ENCODE results near the gene CST3. TPM values are rescaled to one million over a fixed set of nuclear protein-coding genes. Genes with fewer than 3 reads are reported as not detected.

Gene CST3
- total RNA-seq, 1 donor from 2014 or later = 0.31 TPM

GRCh38 chr20:23658989-23659609 lies 21.3 kb upstream of the CST3 start:
- intact Hi-C loops (cut with micrococcal nuclease) = no loop called here
- Mint-ChIP-seq H3K36me3 (ENCODE audit: low read depth) (no peaks in the 10 kb centered on the region), H3K4me1 (ENCODE audit: low read depth) (no peaks in the 10 kb centered on the region), H3K27ac (no peak overlapping the region), H3K9me3 (no peaks in the 10 kb centered on the region), H3K4me3 (no peak overlapping the region), H3K27me3 (ENCODE audit: insufficient read depth) (peaks cover 2% of the 10 kb centered on the region)
- no peak for DNase-seq (ENCODE audit: low spot score)

GRCh38 chr20:23658336-23658735 lies 20.6 kb upstream of the CST3 start:
- no peak overlapping the region for H3K4me3 Mint-ChIP-seq
- H3K36me3 Mint-ChIP-seq (ENCODE audit: low read depth) = no peaks in the 10 kb centered on the region
- H3K27ac Mint-ChIP-seq = no peak overlapping the region
- no peak for DNase-seq (ENCODE audit: low spot score)
- H3K9me3 Mint-ChIP-seq = no peaks in the 10 kb centered on the region
- intact Hi-C loops (cut with micrococcal nuclease) = no loop called here
- H3K27me3 Mint-ChIP-seq (ENCODE audit: insufficient read depth) = peaks cover 3% of the 10 kb centered on the region
- H3K4me1 Mint-ChIP-seq (ENCODE audit: low read depth) = no peaks in the 10 kb centered on the region

DNA sequence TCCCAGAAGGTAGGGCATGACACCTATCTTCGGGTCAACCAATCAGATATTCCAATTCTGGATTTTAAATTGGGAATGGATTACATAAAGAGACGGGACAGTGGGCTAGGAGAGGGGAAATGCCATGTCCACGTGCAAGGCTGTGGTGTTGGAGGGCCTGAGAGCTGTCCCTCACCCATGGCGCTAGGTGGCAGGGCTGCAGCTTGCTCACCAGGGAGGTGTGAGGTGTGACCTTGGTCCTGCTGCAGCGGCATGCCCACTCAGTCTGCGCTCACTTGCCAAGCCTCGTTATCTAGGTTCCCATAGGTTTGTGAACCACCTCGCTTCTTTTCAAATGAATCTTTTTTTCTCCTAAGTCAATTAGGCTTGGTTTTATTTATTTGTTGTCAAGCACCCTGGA lies 19.4 kb upstream of the CST3 start:
- Mint-ChIP-seq H3K4me1 (ENCODE audit: low read depth) (no peaks in the 10 kb centered on the region), H3K4me3 (no peak overlapping the region), H3K27ac (no peak overlapping the region), H3K9me3 (no peaks in the 10 kb centered on the region), H3K36me3 (ENCODE audit: low read depth) (no peaks in the 10 kb centered on the region), H3K27me3 (ENCODE audit: insufficient read depth) (peaks cover 4% of the 10 kb centered on the region)
- no peak for DNase-seq (ENCODE audit: low spot score)
- intact Hi-C loops (cut with micrococcal nuclease) = no loop called here

DNA sequence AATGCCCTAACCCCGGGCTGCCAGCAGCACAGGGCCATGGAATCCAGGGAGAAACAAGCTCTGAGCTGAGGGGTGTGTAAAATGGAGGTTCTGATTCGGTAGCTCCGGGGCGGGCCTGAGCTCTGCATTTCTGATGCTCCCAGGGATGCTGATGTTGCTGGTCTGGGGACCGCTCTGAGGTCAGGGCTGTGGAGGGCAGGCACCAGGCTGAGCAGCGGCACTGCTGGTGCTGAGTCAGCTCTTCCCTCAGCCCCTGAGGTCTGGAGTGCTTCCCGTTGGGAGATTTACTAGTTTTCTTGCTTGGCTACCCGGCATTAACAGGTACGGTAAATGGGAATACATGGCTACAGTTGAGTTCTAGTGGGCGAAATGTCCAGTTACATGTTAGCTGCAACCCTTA lies 18.6 kb upstream of the CST3 start:
- no peak for DNase-seq (ENCODE audit: low spot score)
- intact Hi-C loops (cut with micrococcal nuclease) = no loop called here
- Mint-ChIP-seq H3K36me3 (ENCODE audit: low read depth) (no peaks in the 10 kb centered on the region), H3K27me3 (ENCODE audit: insufficient read depth) (peaks cover 4% of the 10 kb centered on the region), H3K27ac (no peak overlapping the region), H3K9me3 (no peaks in the 10 kb centered on the region), H3K4me3 (no peak overlapping the region), H3K4me1 (ENCODE audit: low read depth) (no peaks in the 10 kb centered on the region)

DNA sequence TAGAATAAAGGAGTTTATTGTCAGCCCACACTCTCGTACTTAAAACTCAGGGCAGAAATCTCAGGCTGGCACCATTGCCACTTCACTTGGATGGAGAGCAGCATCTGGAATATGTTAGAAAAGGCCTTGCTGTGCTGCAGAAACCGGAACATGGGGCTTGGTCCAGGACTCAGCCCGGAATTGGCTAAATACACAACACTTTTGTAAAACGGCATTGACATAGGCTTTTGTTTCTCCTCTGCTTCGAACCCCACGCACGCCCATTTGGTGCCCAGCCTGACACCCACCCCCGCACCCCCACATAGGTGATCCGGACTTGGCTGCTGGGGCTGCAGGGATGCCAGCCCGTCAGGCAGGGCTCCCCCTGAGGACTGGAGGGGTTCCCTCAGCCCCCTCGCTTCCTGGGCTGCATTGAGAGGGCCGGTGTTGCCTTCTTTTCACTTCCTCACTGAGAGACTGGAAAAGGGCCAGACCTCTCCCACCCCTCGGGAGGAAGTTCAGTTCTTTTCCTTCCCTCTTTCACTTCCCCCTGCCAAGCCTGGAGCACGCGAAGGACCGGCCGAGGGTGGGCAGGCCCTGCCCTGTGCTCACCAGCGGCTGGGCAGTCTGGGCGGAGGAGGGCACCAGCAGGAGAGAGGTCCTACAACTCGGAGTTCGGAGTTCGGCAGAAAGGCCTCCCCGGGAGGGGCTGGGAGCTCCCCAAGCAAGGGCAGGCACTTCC lies 17.9 kb upstream of the CST3 start:
- no peak overlapping the region for H3K27ac Mint-ChIP-seq
- intact Hi-C loops (cut with micrococcal nuclease) = no loop called here
- H3K27me3 Mint-ChIP-seq (ENCODE audit: insufficient read depth) = peaks cover 4% of the 10 kb centered on the region
- H3K36me3 Mint-ChIP-seq (ENCODE audit: low read depth) = no peaks in the 10 kb centered on the region
- H3K9me3 Mint-ChIP-seq = no peaks in the 10 kb centered on the region
- H3K4me3 Mint-ChIP-seq = no peak overlapping the region
- no peaks in the 10 kb centered on the region for H3K4me1 Mint-ChIP-seq (ENCODE audit: low read depth)
- DNase-seq (ENCODE audit: low spot score) = no peak

DNA sequence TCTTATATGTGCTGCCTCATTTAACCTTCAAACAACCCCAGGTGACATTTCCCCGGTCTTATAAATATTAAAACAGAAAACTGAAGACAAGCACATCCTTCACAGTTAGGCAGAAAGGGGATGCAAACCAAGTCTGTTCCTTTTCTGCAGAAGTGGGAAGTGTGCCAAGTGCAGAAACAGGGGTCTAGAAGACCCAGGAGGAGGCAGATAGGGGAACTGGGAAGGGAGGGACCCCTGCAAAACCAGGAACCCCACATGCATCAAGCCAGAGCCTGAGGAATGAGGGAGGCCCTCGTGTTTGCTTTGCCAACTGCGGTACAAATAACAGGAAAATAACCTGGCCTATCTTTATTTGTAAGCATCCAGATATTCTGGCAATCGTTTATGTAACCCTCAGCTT lies 17.0 kb upstream of the CST3 start:
- Mint-ChIP-seq H3K27me3 (ENCODE audit: insufficient read depth) (peaks cover 4% of the 10 kb centered on the region), H3K36me3 (ENCODE audit: low read depth) (no peaks in the 10 kb centered on the region), H3K9me3 (no peaks in the 10 kb centered on the region), H3K27ac (no peak overlapping the region), H3K4me3 (no peak overlapping the region), H3K4me1 (ENCODE audit: low read depth) (no peaks in the 10 kb centered on the region)
- intact Hi-C loops (cut with micrococcal nuclease) = no loop called here
- no peak for DNase-seq (ENCODE audit: low spot score)

DNA sequence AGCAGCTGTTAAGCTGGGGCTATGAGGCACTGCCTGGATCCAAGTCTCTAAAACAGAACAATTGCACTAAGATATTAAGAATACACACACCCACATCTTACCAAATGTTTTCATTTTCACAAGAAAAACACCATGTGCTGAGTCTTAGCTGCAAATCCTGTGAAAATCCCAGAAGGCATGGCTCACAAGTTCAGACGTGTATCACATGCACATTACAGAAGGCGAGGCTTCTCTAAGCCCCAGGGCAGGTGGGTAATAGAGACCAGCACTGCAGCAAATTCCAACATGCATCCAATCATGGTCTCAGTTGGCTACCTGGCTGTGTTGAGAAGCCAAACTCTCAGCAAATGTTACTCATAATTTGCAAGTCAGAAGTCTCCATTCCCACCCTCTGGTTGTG lies 16.2 kb upstream of the CST3 start:
- no peak for DNase-seq (ENCODE audit: low spot score)

DNA sequence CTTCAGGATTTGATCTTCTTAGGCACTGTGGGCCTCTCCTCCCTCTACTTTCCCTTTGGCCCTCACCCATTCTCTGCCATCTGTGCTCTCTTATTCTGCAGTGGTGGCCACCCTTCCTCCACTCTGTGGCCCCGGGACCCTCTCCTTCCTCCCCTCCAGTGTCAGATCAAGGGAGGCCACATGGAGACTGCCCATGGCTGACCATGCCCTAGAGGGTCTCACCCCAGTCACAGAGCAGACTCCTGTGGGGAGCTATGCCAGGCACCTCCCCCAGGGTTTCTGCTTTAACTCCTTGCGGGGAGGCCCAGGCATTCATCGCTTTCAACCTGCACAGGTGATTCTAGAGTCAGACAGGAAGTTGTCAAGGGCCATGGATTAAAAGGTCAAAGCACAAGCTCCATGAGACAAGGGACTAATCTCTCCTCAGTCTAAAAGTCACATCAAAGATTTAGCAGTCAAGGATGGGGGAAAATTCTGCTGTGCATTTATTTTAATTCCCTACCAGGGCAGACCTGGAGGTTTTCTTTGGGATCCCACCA lies 15.7 kb upstream of the CST3 start:
- Mint-ChIP-seq H3K9me3 (no peaks in the 10 kb centered on the region), H3K4me3 (no peak overlapping the region), H3K4me1 (ENCODE audit: low read depth) (no peaks in the 10 kb centered on the region), H3K27ac (no peak overlapping the region), H3K27me3 (ENCODE audit: insufficient read depth) (peaks cover 4% of the 10 kb centered on the region), H3K36me3 (ENCODE audit: low read depth) (no peaks in the 10 kb centered on the region)
- intact Hi-C loops (cut with micrococcal nuclease) = no loop called here
- DNase-seq (ENCODE audit: low spot score) = no peak

More for the DNA sequence above, 16.2 kb upstream of the CST3 start:
- Mint-ChIP-seq H3K27me3 (ENCODE audit: insufficient read depth) (peaks cover 4% of the 10 kb centered on the region), H3K4me1 (ENCODE audit: low read depth) (no peaks in the 10 kb centered on the region), H3K4me3 (no peak overlapping the region), H3K27ac (no peak overlapping the region), H3K9me3 (no peaks in the 10 kb centered on the region), H3K36me3 (ENCODE audit: low read depth) (no peaks in the 10 kb centered on the region)
- intact Hi-C loops (cut with micrococcal nuclease) = no loop called here

- peaks cover 4% of the 10 kb centered on the region for H3K27me3 Mint-ChIP-seq (ENCODE audit: insufficient read depth)
- no peaks in the 10 kb centered on the region for H3K4me1 Mint-ChIP-seq (ENCODE audit: low read depth)
- H3K9me3 Mint-ChIP-seq = no peaks in the 10 kb centered on the region
- no peak overlapping the region for H3K4me3 Mint-ChIP-seq
- DNase-seq (ENCODE audit: low spot score) = no peak
- intact Hi-C loops (cut with micrococcal nuclease) = no loop called here
- H3K27ac Mint-ChIP-seq = no peak overlapping the region
- no peaks in the 10 kb centered on the region for H3K36me3 Mint-ChIP-seq (ENCODE audit: low read depth)
Observed at GRCh38 chr20:23652926-23653325, 15.2 kb upstream of the CST3 start.

- H3K27me3 Mint-ChIP-seq (ENCODE audit: insufficient read depth) = peaks cover 4% of the 10 kb centered on the region
- no peaks in the 10 kb centered on the region for H3K9me3 Mint-ChIP-seq
- no peaks in the 10 kb centered on the region for H3K4me1 Mint-ChIP-seq (ENCODE audit: low read depth)
- H3K36me3 Mint-ChIP-seq (ENCODE audit: low read depth) = no peaks in the 10 kb centered on the region
- H3K27ac Mint-ChIP-seq = no peak overlapping the region
- intact Hi-C loops (cut with micrococcal nuclease) = no loop called here
- DNase-seq (ENCODE audit: low spot score) = no peak
- H3K4me3 Mint-ChIP-seq = no peak overlapping the region
Observed at GRCh38 chr20:23652371-23652770, 14.6 kb upstream of the CST3 start.

- Mint-ChIP-seq H3K4me3 (no peak overlapping the region), H3K4me1 (ENCODE audit: low read depth) (no peaks in the 10 kb centered on the region), H3K36me3 (ENCODE audit: low read depth) (no peaks in the 10 kb centered on the region), H3K27ac (no peak overlapping the region), H3K9me3 (no peaks in the 10 kb centered on the region), H3K27me3 (ENCODE audit: insufficient read depth) (peaks cover 4% of the 10 kb centered on the region)
- no peak for DNase-seq (ENCODE audit: low spot score)
- intact Hi-C loops (cut with micrococcal nuclease) = no loop called here
Observed at GRCh38 chr20:23651117-23651516, 13.4 kb upstream of the CST3 start.

GRCh38 chr20:23649830-23650417 lies 12.2 kb upstream of the CST3 start:
- Mint-ChIP-seq H3K36me3 (ENCODE audit: low read depth) (no peaks in the 10 kb centered on the region), H3K9me3 (no peaks in the 10 kb centered on the region), H3K4me3 (no peak overlapping the region), H3K4me1 (ENCODE audit: low read depth) (no peaks in the 10 kb centered on the region), H3K27me3 (ENCODE audit: insufficient read depth) (peaks cover 4% of the 10 kb centered on the region), H3K27ac (no peak overlapping the region)
- no peak for DNase-seq (ENCODE audit: low spot score)
- intact Hi-C loops (cut with micrococcal nuclease) = no loop called here

DNA sequence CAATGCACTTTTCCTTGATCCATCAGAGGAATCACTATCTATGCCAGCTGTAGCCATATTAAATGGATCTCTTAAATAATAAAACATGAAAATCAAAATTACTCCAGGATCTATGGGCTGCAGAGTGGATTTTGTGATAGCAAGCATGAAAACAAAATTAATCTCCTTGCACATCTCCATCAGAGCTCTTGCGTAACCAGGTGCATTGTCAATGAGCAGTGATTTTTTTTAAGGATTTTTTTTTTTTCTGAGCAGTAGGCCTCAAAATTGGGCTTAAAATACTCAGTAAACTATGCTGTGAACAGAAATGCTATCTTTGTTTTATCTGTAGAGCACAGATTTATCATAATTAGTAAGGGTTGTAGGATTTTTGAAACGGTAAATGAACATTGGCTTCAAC lies 11.5 kb upstream of the CST3 start:
- DNase-seq (ENCODE audit: low spot score) = no peak
- Mint-ChIP-seq H3K27me3 (ENCODE audit: insufficient read depth) (peaks cover 2% of the 10 kb centered on the region), H3K27ac (no peak overlapping the region), H3K9me3 (no peaks in the 10 kb centered on the region), H3K4me3 (no peak overlapping the region), H3K36me3 (ENCODE audit: low read depth) (no peaks in the 10 kb centered on the region), H3K4me1 (ENCODE audit: low read depth) (no peaks in the 10 kb centered on the region)
- intact Hi-C loops (cut with micrococcal nuclease) = no loop called here
